H1 (cell line): ENCODE data around the gene AFF4. TPM values are rescaled to one million over a fixed set of nuclear protein-coding genes. Genes with fewer than 3 reads are reported as not detected.

Experiments
- ASH2L ChIP-seq: fragments of 200-600, 300-600 bp; sonication (generic); IDR thresholded peaks from one replicate; pipeline ENCODE4 v1.7.1; 2017; ENCODE audit warnings: low read length
- BACH1 ChIP-seq: IDR thresholded peaks from 2 replicates; pipeline ENCODE4 v1.6.1; 2012; ENCODE audit warnings: low read length, improper control_type of control experiment
- CREB1 ChIP-seq: IDR thresholded peaks from 2 replicates; pipeline ENCODE4 v1.6.1; 2012; ENCODE audit warnings: inconsistent platforms
- E2F6 ChIP-seq: IDR thresholded peaks from 2 replicates; pipeline ENCODE4 v1.6.1; 2012; ENCODE audit warnings: inconsistent platforms
- EP300 ChIP-seq, 2 experiments: IDR thresholded peaks; 1 replicate in 1 of 2; 2 replicates in 1 of 2; pipeline ENCODE4 v1.6.1; 2011 to 2012; ENCODE audit warnings: low read depth in 2 of 2, low read length in 2 of 2, mild to moderate bottlenecking in 2 of 2, borderline replicate concordance in 1 of 2, inconsistent platforms in 1 of 2, moderate library complexity in 1 of 2
- EZH2 ChIP-seq: fragments of 200-600 bp; sonication (generic); IDR thresholded peaks from 2 replicates; pipeline ENCODE4 v1.7.1; 2012; ENCODE audit warnings: low read depth, mild to moderate bottlenecking, moderate library complexity, low read length, inconsistent platforms; ENCODE audit not compliant: severe bottlenecking
- GABPA ChIP-seq: IDR thresholded peaks from 2 replicates; pipeline ENCODE4 v1.6.1; 2011; ENCODE audit warnings: mild to moderate bottlenecking, low read length, moderate library complexity, borderline replicate concordance; ENCODE audit not compliant: insufficient read depth
- HDAC6 ChIP-seq: IDR thresholded peaks from one replicate; pipeline ENCODE4 v1.7.1; 2012; ENCODE audit warnings: low read depth, mild to moderate bottlenecking, inconsistent platforms, low read length, moderate library complexity
- KDM1A ChIP-seq: fragments of 200-600, 300-600 bp; sonication (generic); IDR thresholded peaks from 2 replicates; pipeline ENCODE4 v1.7.1; 2016; ENCODE audit warnings: mild to moderate bottlenecking, low read length, borderline replicate concordance
- POLR2A ChIP-seq, 2 experiments: IDR thresholded peaks; 1 replicate in 1 of 2; 2 replicates in 1 of 2; pipeline ENCODE4 v1.6.1; 2011; ENCODE audit warnings: low read depth in 2 of 2, low read length in 2 of 2, mild to moderate bottlenecking in 2 of 2; ENCODE audit errors: control extremely low read depth in 1 of 2
- RAD21 ChIP-seq, 2 experiments: IDR thresholded peaks in 1 of 2; conservative IDR thresholded peaks in 1 of 2; 2 replicates each; pipeline ENCODE4 v1.6.1; 2011; ENCODE audit warnings: low read depth in 2 of 2, low read length in 2 of 2, improper control_type of control experiment in 1 of 2, inconsistent platforms in 1 of 2, mild to moderate bottlenecking in 1 of 2, moderate library complexity in 1 of 2
- RXRA ChIP-seq: IDR thresholded peaks from 2 replicates; pipeline ENCODE4 v1.6.1; 2011; ENCODE audit warnings: low read depth, mild to moderate bottlenecking, low read length, moderate library complexity; ENCODE audit not compliant: insufficient read depth
- SIN3A ChIP-seq, 2 experiments: IDR thresholded peaks in 1 of 2; conservative IDR thresholded peaks in 1 of 2; 2 replicates each; pipeline ENCODE4 v1.6.1; 2011 to 2012; ENCODE audit warnings: low read length in 2 of 2, improper control_type of control experiment in 1 of 2, low read depth in 1 of 2, mild to moderate bottlenecking in 1 of 2
- SRF ChIP-seq: IDR thresholded peaks from 2 replicates; pipeline ENCODE4 v1.6.1; 2011; ENCODE audit warnings: mild to moderate bottlenecking, low read depth, low read length, moderate library complexity
- USF2 ChIP-seq: IDR thresholded peaks from 2 replicates; pipeline ENCODE4 v1.6.1; 2011; ENCODE audit warnings: low read length, improper control_type of control experiment
- polyA plus RNA-seq, 7 experiments: library from polyadenylated mRNA; depleted of rRNA in 3 of 7; stranded (reverse) in 5 of 7; unstranded in 2 of 7; fragments of >200 nt in 5 of 7; fragments of 200-250 nt in 2 of 7; gene quantifications; 1 replicate in 5 of 7; 2 replicates in 1 of 7; 4 replicates in 1 of 7; pipeline versions ENCODE4 v1.2.1 to v1.2.3, GENCODE V29; 2011 to 2013; ENCODE audit warnings: missing spikeins in 2 of 7, mixed read lengths in 2 of 7
- total RNA-seq: library from RNA; stranded (reverse); fragmentation: NEBNext Ultra II Directional; extraction: Animal tissue kit (Norgen Biotek cat#: 25700); gene quantifications from 2 replicates; pipeline ENCODE4 v1.2.1, GENCODE V29; 2021
- TF ChIP-seq, protein P1 (sequence below), 3 experiments: IDR thresholded peaks; 1 replicate in 2 of 3; 2 replicates in 1 of 3; pipeline versions ENCODE4 v1.5.1 to v1.6.1; 2011; ENCODE audit warnings: low read length in 3 of 3, mild to moderate bottlenecking in 3 of 3, inconsistent platforms in 2 of 3, low read depth in 1 of 3, moderate library complexity in 1 of 3; ENCODE audit not compliant: insufficient read depth in 1 of 3; ENCODE audit errors: control extremely low read depth in 1 of 3

Gene AFF4
- total and polyA plus RNA-seq, 2 of the 8 experiments (the other 6 are each of a cell fraction or from before 2014, with no cell fraction given): 12.0 to 61.4 TPM

- peak; percentile 67 to 77 for TF ChIP-seq RAD21 (IDR thresholded peaks at IDR 0.05 in 1 of 2, conservative IDR thresholded peaks at IDR 0.05 in 1 of 2; ENCODE audit: low read depth in 2 of 2, low read length in 2 of 2)
- TF ChIP-seq BACH1: no peak; the same call in 1 of the 2 replicates
- TF ChIP-seq POLR2A (IDR thresholded peaks at IDR 0.05; ENCODE audit: control extremely low read depth in 1 of 2, low read depth in 2 of 2, low read length in 2 of 2): peak in 1 of 2 experiments; percentile 23; a peak in 1 of 3 replicates
- TF ChIP-seq SIN3A (conservative IDR thresholded peaks at IDR 0.05 in 1 of 2, IDR thresholded peaks at IDR 0.05 in 1 of 2; ENCODE audit: low read depth in 1 of 2, low read length in 2 of 2): peak in 1 of 2 experiments; percentile 47; a peak in 1 of 4 replicates
- peak; percentile 74 for TF ChIP-seq EZH2
- TF ChIP-seq SRF: no peak
- TF ChIP-seq EP300 (IDR thresholded peaks at IDR 0.05; ENCODE audit: borderline replicate concordance in 1 of 2, low read depth in 2 of 2, low read length in 2 of 2): peak in 1 of 2 experiments; percentile 33; a peak in 1 of 3 replicates
- no peak for TF ChIP-seq USF2
- TF ChIP-seq CREB1: 0 out of 2 replicates have a peak, but pooled peaks have one; percentile 38
- TF ChIP-seq ASH2L: no peak
- TF ChIP-seq KDM1A: no peak
- no peak for TF ChIP-seq RXRA
- 0 out of 2 replicates have a peak, but pooled peaks have one; percentile 25 for TF ChIP-seq GABPA
- TF ChIP-seq, protein P1, sequence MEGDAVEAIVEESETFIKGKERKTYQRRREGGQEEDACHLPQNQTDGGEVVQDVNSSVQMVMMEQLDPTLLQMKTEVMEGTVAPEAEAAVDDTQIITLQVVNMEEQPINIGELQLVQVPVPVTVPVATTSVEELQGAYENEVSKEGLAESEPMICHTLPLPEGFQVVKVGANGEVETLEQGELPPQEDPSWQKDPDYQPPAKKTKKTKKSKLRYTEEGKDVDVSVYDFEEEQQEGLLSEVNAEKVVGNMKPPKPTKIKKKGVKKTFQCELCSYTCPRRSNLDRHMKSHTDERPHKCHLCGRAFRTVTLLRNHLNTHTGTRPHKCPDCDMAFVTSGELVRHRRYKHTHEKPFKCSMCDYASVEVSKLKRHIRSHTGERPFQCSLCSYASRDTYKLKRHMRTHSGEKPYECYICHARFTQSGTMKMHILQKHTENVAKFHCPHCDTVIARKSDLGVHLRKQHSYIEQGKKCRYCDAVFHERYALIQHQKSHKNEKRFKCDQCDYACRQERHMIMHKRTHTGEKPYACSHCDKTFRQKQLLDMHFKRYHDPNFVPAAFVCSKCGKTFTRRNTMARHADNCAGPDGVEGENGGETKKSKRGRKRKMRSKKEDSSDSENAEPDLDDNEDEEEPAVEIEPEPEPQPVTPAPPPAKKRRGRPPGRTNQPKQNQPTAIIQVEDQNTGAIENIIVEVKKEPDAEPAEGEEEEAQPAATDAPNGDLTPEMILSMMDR (IDR thresholded peaks at IDR 0.05; ENCODE audit: control extremely low read depth in 1 of 3, insufficient read depth in 1 of 3, low read depth in 1 of 3, low read length in 3 of 3): peak in 2 of 3 experiments; percentile 70 to 80; a peak in 3 of 4 replicates
- TF ChIP-seq HDAC6: no peak
- peak; percentile 69 for TF ChIP-seq E2F6
Measured at GRCh38 chr5:132829742-132830435, 133.5 kb downstream of the AFF4 start (continued).
